Frontal cortex (tissue), 4 donors: ENCODE data around the gene ACSL6. TPM values are rescaled to one million over a fixed set of nuclear protein-coding genes. Genes with fewer than 3 reads are reported as not detected.

ENCODE experiments used
- DNase-seq, 2 donors: peaks; one replicate each; pipeline ENCODE4 v3.0.0; 2012; ENCODE audit warnings: low spot score in 2 of 2
- FAIRE-seq: peaks from 2 replicates; lab custom pipeline; 2012; peaks lifted over from hg19 to GRCh38; lab: Jason Lieb, UNC
- total RNA-seq: library from RNA; depleted of rRNA; stranded (reverse); fragments of >200 nt; gene quantifications from one replicate; pipeline ENCODE4 v1.2.3, GENCODE V29; 2014
- donor health status: control.
- donor health status: control.
- donor health status: control.

ACSL6 gene
- total RNA-seq, result 34.2 TPM

GRCh38 chr5:132011622-132012343 is at the start of gene ACSL6:
Gene ACSL6 (minus strand): TSS chr5:132011658. CDS start chr5:132011553, 105 bp downstream.
- FAIRE-seq (no peak), DNase-seq (peak; percentile 67 to 72)

GRCh38 chr5:132060501-132061161 is 49.2 kb upstream of the ACSL6 start, which contains the start of gene IL3:
Gene IL3 (plus strand): TSS chr5:132060655. CDS start chr5:132060707, 52 bp downstream.
- DNase-seq, result no peak
- FAIRE-seq, result no peak

GRCh38 chr5:132059696-132060500 is 48.4 kb upstream of the ACSL6 start:
- FAIRE-seq, result no peak
- DNase-seq, result no peak

GRCh38 chr5:132059043-132059695 is 47.7 kb upstream of the ACSL6 start:
- FAIRE-seq, result no peak
- DNase-seq, result no peak

GRCh38 chr5:132058646-132059042 is 47.2 kb upstream of the ACSL6 start:
- FAIRE-seq (no peak), DNase-seq (no peak)

- FAIRE-seq (no peak), DNase-seq (no peak)
Observed at GRCh38 chr5:132057498-132058255, 46.2 kb upstream of the ACSL6 start.

- FAIRE-seq, result no peak
- DNase-seq, result peak in 1 of 2 donors; percentile 4
Observed at GRCh38 chr5:132056610-132057497, 45.4 kb upstream of the ACSL6 start.

- FAIRE-seq, result no peak
- no peak for DNase-seq
Observed at GRCh38 chr5:132055808-132056609, 44.6 kb upstream of the ACSL6 start.

GRCh38 chr5:132055441-132055807 is 44.0 kb upstream of the ACSL6 start:
- DNase-seq (no peak), FAIRE-seq (no peak)

- FAIRE-seq, result no peak
- peak in 1 of 2 donors; percentile 2 for DNase-seq
Observed at GRCh38 chr5:132054697-132055440, 43.4 kb upstream of the ACSL6 start.

- FAIRE-seq (no peak), DNase-seq (peak in 1 of 2 donors; percentile 7)
Observed at GRCh38 chr5:132054031-132054696, 42.7 kb upstream of the ACSL6 start.

GRCh38 chr5:132053483-132053882 is 42.0 kb upstream of the ACSL6 start:
- DNase-seq, result no peak
- FAIRE-seq, result no peak

- DNase-seq, result no peak
- FAIRE-seq, result no peak
Observed at GRCh38 chr5:132052520-132052919, 41.1 kb upstream of the ACSL6 start.

- no peak for FAIRE-seq
- no peak for DNase-seq
Observed at GRCh38 chr5:132050661-132051552, 39.4 kb upstream of the ACSL6 start.

- FAIRE-seq (no peak), DNase-seq (no peak)
Observed at GRCh38 chr5:132050136-132050535, 38.7 kb upstream of the ACSL6 start.
